Immature natural killer cell (primary cell): Measurements from ENCODE around the gene SLC39A9. TPM values are rescaled to one million over a fixed set of nuclear protein-coding genes. Genes with fewer than 3 reads are reported as not detected.

ENCODE experiments used
- polyA plus RNA-seq, 3 donors: library from polyadenylated mRNA; unstranded; fragments of 300-500 nt; fragmentation: Illumina TruSeq; gene quantifications; one replicate each; pipeline ENCODE4 v1.2.3, GENCODE V29; 2021

The SLC39A9 gene
- polyA plus RNA-seq, 3 donors from 2014 or later, result 14.2 to 23.9 (median 19.6) TPM

Other genes with a start within 250 kb of the SLC39A9 start
- 100 to 1,000 TPM in 1 of 3 donors, 10 to 100 TPM in 2; 68.7 to 121 (median 71.6) TPM for gene DCAF5, start 245.6 kb upstream of the SLC39A9 start, polyA plus RNA-seq
- gene EXD2, start 207.2 kb upstream of the SLC39A9 start, polyA plus RNA-seq, result 1 to 10 TPM; 2.2 to 4.8 (median 3.5) TPM
- not detected for gene GALNT16, start 138.5 kb upstream of the SLC39A9 start, polyA plus RNA-seq
- gene ERH, start 393 bp upstream of the SLC39A9 start, polyA plus RNA-seq, result 10 to 100 TPM; 39.4 to 78.0 (median 66.7) TPM
- under 1 TPM in 2 of 3 donors, not detected in 1; 0.08 to 0.09 TPM for gene PLEKHD1, start 86.0 kb downstream of the SLC39A9 start, polyA plus RNA-seq
- gene CCDC177, start 176.2 kb downstream of the SLC39A9 start, polyA plus RNA-seq, result not detected
- gene SUSD6, start 212.9 kb downstream of the SLC39A9 start, polyA plus RNA-seq, result 10 to 100 TPM; 13.0 to 24.1 (median 15.5) TPM